Smooth muscle cell (in vitro differentiated cells): Measurements from ENCODE around the gene GLTP. TPM values are rescaled to one million over a fixed set of nuclear protein-coding genes. Genes with fewer than 3 reads are reported as not detected.

Experiments used
- DNase-seq: peaks from one replicate; lab custom pipeline; 2025; ENCODE audit not compliant: unreplicated experiment; lab: John Stamatoyannopoulos, UW
- H2AFZ ChIP-seq: fragments of 200-600 bp; sonication (generic); 2 replicates; pipeline ENCODE4 v1.6.0; 2016; ENCODE audit warnings: antibody characterized with exemption, low read depth, mild to moderate bottlenecking
- H3F3A ChIP-seq: fragments of 200-600 bp; sonication (generic); 2 replicates; pipeline ENCODE4 v1.6.0; 2017; ENCODE audit warnings: antibody characterized with exemption, low read depth
- H3K27ac ChIP-seq: fragments of 200-600 bp; sonication (generic); 2 replicates; pipeline ENCODE4 v1.5.1; 2016; ENCODE audit warnings: low read depth, mild to moderate bottlenecking
- H3K27me3 ChIP-seq: fragments of 200-600 bp; sonication (generic); 2 replicates; pipeline ENCODE4 v1.6.1; 2016; ENCODE audit warnings: low read depth, mild to moderate bottlenecking
- H3K36me3 ChIP-seq: fragments of 200-600 bp; sonication (generic); 2 replicates; pipeline ENCODE4 v1.5.1; 2016; ENCODE audit warnings: low read depth
- H3K4me1 ChIP-seq: fragments of 200-600 bp; sonication (generic); 2 replicates; pipeline ENCODE4 v1.5.1; 2016; ENCODE audit warnings: low read depth
- H3K4me2 ChIP-seq: fragments of 200-600 bp; sonication (generic); 2 replicates; pipeline ENCODE4 v1.6.0; 2016; ENCODE audit warnings: mild to moderate bottlenecking
- H3K4me3 ChIP-seq: fragments of 200-600 bp; sonication (generic); 2 replicates; pipeline ENCODE4 v1.5.1; 2016; ENCODE audit warnings: mild to moderate bottlenecking
- H3K79me2 ChIP-seq: fragments of 200-600 bp; sonication (generic); 2 replicates; pipeline ENCODE4 v1.6.0; 2016; ENCODE audit warnings: low read depth, mild to moderate bottlenecking
- H3K9ac ChIP-seq: fragments of 200-600 bp; sonication (generic); 2 replicates; pipeline ENCODE4 v1.6.0; 2016; ENCODE audit warnings: low read depth
- H3K9me3 ChIP-seq: fragments of 200-600 bp; sonication (generic); replicated peaks from 2 replicates; pipeline ENCODE4 v1.5.1; 2016; ENCODE audit warnings: low read depth
- H4K20me1 ChIP-seq: fragments of 200-600 bp; sonication (generic); 2 replicates; pipeline ENCODE4 v1.6.0; 2016; ENCODE audit warnings: low read depth
- CTCF ChIP-seq: fragments of 200-600 bp; sonication (generic); IDR thresholded peaks from 2 replicates; pipeline ENCODE4 v1.5.1; 2017; ENCODE audit warnings: borderline replicate concordance, mild to moderate bottlenecking, antibody characterized with exemption; ENCODE audit not compliant: insufficient read depth, poor library complexity, severe bottlenecking
- WGBS: methylation state at CpG from one replicate; pipeline ENCODE4 v1.1.7; 2016; ENCODE audit warnings: low lambda C conversion rate; 5-methylcytosine and 5-hydroxymethylcytosine counted together
- polyA plus RNA-seq: library from polyadenylated mRNA; unstranded; fragments of >200 nt; fragmentation: Nextera tagmentation; extraction: Ambion mirVana; gene quantifications from 2 replicates; pipeline ENCODE4 v1.2.1, GENCODE V29; 2016
- total RNA-seq: library from RNA; depleted of rRNA; stranded (reverse); fragments of >200 nt; gene quantifications from 2 replicates; pipeline ENCODE4 v1.2.3, GENCODE V29; 2014

The GLTP gene
- total and polyA plus RNA-seq, 2 experiments from 2014 or later = 43.4 to 46.9 TPM

- TF ChIP-seq CTCF = no peak
- no peak overlapping the region for H2AFZ ChIP-seq
- WGBS = 91% methylated on average over 3 of the region's 3 CpGs
Measured at GRCh38 chr12:109828754-109829511, 51.4 kb downstream of the GLTP start.

GRCh38 chr12:109827566-109828550, 52.5 kb downstream of the GLTP start:
- no peak for TF ChIP-seq CTCF
- 81% methylated on average over 19 of the region's 19 CpGs for WGBS
- DNase-seq = no peak
- Histone ChIP-seq H3K4me2 (no peak overlapping the region), H2AFZ (no peak overlapping the region), H3K27ac (no peak overlapping the region), H4K20me1 (no peaks in the 10 kb centered on the region), H3K4me1 (no peaks in the 10 kb centered on the region), H3K4me3 (no peak overlapping the region), H3F3A (no peaks in the 10 kb centered on the region), H3K9me3 (no peaks in the 10 kb centered on the region), H3K79me2 (no peaks in the 10 kb centered on the region), H3K9ac (no peak overlapping the region), H3K36me3 (no peaks in the 10 kb centered on the region), H3K27me3 (no peaks in the 10 kb centered on the region)

More at GRCh38 chr12:109828754-109829511, 51.4 kb downstream of the GLTP start:
- Histone ChIP-seq H3K4me3 (no peak overlapping the region), H4K20me1 (no peaks in the 10 kb centered on the region), H3K4me2 (no peak overlapping the region), H3F3A (no peaks in the 10 kb centered on the region), H3K36me3 (no peaks in the 10 kb centered on the region), H3K27ac (no peak overlapping the region), H3K79me2 (no peaks in the 10 kb centered on the region), H3K9me3 (no peaks in the 10 kb centered on the region), H3K27me3 (no peaks in the 10 kb centered on the region), H3K4me1 (no peaks in the 10 kb centered on the region), H3K9ac (no peak overlapping the region)
- no peak for DNase-seq

GRCh38 chr12:109827080-109827479, 53.3 kb downstream of the GLTP start:
- H3F3A ChIP-seq = no peaks in the 10 kb centered on the region

More at GRCh38 chr12:109827080-109827479, 53.3 kb downstream of the GLTP start:
- DNase-seq = no peak
- H4K20me1 ChIP-seq = no peaks in the 10 kb centered on the region
- H3K4me3 ChIP-seq = no peak overlapping the region
- H2AFZ ChIP-seq = no peak overlapping the region
- H3K79me2 ChIP-seq = no peaks in the 10 kb centered on the region
- no peaks in the 10 kb centered on the region for H3K27me3 ChIP-seq
- no peak for TF ChIP-seq CTCF
- H3K9me3 ChIP-seq = no peaks in the 10 kb centered on the region
- no peaks in the 10 kb centered on the region for H3K4me1 ChIP-seq
- no peak overlapping the region for H3K4me2 ChIP-seq
- no peaks in the 10 kb centered on the region for H3K36me3 ChIP-seq
- no peak overlapping the region for H3K9ac ChIP-seq
- WGBS = 92% methylated on average over 3 of the region's 3 CpGs
- H3K27ac ChIP-seq = no peak overlapping the region
